Stimulated activated CD4-positive, alpha-beta T cell treated with anti-CD3 and anti-CD28 coated beads, TNF-alpha, amount 100 ng/mL, for 1 hour (primary cell): ENCODE data around the gene PSMG3.
"Not testable (repeated sequence)": the region's sequence is repeated elsewhere in the genome, so short reads cannot be mapped to it uniquely, and the experiment has no call there.

Experiments
- DNase-seq, 3 donors: peaks; one replicate each; pipeline ENCODE4 v3.0.0-alpha.2; 2020; ENCODE audit warnings: low read depth in 3 of 3, low spot score in 1 of 3

Gene PSMG3

DNA sequence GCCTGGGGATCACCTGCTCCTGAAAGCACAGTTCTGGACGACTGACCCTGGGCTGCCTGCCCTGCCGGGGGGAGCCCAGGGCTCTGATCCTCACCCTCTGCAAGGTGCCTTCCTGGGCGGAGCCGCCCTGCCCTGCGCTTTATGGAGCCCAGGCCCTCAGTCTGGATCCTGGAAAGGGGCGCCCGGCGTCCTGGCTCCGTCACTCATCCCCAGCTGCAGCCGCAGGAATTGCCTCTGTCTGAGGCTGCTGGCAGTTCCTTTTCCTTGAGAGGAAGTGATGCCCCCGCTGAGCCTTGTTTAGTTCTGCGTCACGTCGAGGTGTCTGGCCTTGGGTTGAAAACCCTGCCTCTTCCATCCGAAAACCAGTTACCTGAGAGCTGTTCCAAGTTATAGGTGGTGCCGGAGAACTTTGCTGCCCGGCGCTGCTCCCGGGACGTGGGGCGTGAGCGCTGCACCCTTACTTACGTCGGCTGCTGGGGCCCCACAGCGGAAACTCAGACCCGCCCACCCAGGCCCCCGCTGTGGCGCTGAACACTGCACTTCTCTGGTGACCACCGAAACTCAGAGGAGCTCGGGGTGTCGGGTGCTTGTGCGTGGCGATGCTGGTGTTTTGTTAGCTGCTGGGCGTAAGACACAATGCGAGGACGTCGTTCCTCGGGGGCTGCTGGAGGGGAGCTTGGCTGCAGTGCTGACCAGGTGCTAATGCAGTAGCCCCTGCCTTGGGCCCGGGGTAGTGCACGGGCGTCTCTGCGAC lies 34.0 kb downstream of the PSMG3 start:
- DNase-seq = no peak

DNA sequence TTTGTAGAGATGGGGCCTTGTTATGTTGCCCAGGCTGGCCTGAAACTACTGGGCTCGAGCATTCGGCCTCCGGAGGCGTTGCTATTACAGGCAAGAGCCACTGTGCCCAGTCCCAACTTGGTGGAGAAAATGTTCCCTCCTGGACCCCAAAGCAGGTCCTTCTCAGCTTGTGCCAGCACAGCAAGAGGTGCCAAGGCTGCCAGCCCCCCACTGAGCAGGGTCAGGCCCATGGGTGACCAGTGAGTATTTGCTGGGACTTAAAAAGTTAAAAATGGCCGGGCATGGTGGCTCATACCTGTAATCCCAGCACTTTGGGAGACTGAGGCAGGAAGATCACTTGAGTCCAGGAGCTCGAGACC lies 34.8 kb downstream of the PSMG3 start:
- DNase-seq = no peak

DNA sequence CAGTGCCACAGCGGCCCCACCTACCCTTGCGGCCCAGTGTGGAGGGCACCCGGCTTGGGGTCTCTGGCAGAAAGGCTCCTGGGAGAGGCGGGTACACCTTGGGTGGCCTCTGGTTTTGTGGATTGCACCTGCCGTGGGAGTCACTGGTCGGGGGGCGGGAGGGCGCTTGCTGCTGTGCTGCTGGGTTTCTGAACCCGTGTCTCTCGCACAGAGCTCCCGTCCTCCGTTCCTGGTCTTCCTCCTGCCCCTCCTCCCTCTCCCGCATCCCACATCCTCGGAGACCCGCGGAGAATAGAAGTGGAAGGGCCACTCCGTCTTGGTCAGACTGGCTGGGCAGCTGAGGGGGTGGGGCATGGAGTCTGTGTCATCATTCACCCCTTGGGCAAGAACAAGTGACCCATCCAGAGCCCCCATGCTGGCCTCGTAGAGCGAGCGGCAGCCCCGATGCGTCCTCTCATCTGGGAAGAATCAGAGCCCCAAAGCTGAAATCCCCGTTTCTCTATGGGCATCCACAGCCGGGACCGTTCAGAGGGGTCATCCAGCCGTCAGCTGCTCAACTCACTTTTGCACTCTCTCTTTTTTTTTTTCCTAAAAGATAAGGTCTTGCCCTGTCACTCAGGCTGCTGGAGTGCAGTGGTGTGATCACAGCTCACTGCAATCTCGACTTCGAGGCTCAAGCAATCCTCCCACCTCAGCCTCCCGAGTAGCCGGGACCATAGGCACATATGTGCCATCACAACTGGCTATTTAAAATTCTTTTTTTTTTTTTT lies 35.3 kb downstream of the PSMG3 start:
- no peak for DNase-seq

DNA sequence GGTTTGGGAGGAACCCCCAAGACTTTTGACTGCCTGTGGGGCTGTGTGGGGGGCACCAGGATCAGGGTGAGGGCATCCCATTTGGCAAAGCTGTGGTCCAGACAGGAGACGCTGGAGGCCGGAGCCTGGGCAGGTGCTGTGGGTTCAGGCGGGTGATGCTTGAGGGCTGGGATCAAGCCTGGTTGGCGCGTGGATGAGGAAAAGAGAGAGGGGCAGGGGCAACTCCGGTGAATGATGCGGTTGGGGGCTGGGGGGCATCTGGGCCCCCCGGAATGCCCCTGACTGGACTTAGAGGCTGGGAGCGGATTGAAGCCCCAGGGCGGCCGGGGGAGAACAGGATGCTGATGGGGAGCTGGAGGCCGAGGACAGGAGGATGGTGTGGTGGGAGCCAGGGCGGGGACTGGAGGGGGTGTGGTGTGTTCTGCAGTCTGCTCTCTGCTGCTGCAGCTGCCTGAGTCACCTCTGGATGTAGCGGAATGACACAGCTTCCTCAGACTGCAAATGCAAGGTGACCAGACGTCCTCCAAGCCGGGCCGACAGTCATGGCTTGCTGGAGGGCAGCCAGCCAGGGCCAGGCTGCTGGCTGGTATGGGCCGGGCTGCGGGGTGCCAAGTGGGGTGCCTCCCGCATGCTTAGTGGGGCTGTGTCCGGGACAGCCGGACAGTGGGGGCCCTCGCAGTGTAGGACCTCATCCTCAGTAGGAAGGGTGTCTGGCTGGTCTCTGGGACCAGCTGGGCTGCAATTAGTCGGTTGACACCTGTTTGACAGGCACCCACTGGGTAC lies 36.1 kb downstream of the PSMG3 start:
- no peak for DNase-seq

DNA sequence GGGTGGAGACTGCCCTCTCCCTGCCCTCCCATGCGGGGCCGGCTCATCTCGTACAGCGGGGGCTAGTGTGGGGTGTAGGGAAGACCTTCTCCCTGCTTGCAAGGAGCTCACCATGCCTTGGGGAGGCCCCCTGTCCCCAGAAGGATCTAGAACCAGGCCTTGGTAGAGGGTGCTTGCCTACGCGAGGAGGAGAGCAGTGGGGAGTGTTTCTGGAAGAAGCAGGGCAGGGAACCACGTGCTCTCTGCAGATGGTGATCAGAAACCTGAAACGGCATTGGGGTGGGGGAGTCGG lies 36.6 kb downstream of the PSMG3 start:
- DNase-seq = no peak

DNA sequence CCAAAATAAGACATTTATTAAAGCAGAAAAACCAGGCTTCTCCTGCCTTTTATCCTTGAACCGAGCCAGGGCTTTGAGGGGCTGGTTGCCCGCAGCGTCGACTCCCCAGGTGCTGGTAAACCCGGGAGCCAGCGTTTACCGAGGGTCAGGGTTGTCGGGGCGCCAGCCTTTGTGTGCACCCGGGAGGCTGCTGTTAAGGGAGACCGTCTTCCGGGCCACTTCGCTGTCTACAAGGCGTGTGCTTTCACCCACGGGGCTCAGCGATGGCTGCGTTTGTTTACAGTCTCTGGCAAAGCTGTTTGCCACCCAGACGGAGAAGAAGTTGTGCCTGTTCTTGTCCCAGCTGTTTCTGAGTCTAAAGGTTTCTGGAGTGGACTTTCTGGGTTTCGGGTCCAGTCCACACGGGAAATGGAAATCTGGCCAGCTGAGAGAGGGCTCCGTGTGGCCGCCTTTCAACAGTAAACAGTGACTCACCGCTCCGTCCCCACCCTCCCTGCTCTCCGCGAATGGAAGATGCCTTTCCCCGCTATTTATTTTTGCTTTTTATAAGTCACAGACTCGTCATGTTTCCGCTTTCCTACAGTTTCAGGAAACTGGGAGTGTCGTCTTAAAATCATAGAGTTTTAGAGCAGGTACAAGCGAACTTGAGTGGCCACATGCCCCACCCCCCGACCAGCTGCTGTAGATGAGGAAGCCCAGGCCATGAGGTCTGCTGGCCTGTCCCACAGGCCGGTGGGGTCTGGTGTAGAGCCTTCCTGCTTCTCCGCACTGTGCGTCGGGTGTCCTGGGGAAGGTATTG lies 37.2 kb downstream of the PSMG3 start:
- peak; percentile 13 to 37 (median 27) for DNase-seq

DNA sequence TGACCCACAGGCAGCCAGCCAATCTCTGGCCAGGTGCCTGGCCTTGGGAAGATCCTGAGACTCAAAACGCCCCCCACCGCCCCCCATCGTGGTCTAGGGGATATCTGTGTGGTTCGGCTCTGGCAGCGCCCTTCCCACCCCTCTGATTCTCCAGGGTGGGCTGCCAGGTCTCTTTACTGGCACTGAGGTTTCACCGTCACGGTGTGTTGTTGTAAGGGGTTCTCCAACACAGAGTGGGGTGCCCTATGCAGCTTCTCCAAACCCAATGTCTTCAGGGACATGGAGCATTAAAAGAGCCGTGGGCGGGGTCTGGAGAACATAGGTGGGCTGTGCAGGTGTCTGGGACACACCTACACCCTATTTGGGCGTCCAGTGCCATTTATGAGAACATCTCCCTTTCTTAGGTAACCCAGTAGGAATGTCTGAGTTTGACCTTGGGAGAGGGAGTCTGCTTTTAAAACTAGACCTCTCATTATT lies 37.8 kb downstream of the PSMG3 start:
- no peak for DNase-seq

DNA sequence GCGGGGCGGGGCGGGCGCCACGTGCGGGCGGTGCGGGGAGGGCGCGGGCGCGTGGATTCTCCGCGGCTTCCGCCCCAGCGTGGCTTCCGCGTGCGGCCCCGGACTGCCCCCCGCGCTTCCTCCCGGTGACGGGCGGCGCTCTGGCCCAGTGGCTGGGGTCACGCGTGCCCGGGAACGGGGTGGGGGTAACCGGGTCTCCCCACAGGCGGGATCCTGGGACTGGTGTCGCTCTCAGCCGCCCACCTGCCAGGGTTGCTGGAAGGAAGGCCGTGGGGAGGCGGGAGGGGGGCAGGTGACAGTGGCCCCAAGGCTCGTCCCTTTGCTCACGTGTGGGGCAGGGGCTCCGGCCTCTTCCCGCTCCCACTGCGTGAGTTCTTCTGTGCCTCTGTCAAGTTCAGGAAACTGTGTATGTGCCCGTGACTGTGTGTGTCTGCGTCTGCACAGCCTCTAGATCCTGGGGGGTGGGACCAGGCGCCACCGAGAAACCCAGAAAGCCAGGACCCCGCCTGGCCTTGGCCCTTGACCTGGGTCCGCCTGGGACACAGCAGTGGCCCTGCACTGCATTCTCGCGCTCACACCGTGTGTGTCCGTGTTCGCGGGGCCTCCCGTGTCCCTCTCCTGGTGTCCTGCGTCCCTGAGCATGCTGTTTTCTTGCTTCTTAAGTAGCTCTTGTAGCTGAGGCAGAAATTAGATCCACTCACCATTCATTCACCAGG lies 38.4 kb downstream of the PSMG3 start:
- peak in 2 of 3 donors; percentile 21 to 22 for DNase-seq

DNA sequence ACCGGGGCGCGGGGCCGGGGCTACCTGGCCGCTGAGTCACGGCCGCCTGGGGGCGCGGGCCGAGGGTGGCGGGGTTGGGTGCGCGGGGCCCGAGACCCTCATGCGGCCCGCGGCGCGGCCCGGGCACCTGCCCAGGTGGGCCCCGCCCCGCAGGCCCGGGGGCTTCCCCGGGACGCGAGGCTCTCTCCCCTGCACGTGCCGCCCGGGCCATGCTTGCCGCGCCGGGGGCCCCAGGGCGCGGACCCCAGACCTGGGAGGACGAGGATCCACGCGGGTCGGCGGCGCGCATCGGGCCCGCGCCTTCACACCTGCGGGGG lies 38.9 kb downstream of the PSMG3 start:
- DNase-seq = no peak

DNA sequence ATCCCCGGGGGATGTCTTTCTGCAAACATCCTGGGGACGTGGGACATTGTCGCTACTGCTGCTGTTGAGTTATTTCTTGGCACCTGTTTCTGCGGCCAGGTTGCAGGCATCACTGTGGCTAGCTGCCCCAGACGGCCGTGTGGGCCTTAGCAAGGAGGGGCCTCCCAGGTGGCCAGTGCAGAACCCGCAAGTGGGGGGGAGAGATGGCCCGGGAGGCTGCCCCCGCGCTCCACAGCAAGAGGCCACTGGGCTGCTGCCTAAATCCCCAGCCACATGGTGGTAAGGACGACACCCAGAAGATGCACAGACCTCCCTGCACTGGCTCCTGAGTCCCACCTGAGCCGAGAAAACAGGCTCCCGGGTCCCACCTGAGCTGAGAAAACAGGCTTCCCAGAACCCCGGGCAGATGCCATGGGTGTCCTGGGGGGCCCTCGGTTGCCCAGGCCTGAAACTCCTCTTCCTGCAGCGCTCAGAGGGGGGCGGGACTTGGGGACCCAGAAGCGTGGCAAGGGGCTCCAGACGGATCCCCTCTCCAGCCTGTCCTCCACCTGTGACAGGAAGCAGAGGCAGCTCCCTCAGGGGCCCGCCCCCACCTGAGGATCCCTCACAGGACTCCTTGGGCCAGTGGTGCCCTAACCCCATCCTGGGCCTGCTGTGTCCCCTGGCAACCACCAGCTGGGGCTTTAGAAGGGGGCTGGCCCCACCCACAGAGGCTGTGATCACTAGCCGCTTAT lies 40.3 kb downstream of the PSMG3 start:
- no peak for DNase-seq

DNA sequence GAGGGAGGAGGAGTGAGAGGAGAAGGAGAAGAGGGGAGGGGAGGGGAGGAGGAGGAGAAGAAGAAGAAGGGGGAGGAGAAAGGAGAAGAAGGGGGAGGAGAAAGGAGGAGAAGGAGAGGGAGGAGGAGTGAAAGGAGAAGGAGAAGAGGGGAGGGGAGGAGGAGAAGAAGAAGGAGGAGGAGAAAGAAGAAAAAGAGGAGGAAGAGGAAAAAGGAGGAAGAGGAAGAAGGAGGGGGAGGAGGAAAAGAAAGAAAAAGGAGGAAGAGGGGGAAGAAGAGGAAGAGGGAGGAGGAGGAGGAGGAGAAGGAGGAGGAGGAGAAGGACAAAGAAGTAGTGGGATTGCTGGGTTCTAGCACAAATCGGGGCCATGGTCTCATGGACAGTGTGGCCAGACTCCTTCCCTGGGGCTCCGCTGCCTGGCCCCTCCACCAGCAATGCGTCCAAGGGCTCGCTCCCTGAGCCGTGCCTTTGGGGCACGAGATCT lies 43.5 kb downstream of the PSMG3 start:
- DNase-seq = no peak

DNA sequence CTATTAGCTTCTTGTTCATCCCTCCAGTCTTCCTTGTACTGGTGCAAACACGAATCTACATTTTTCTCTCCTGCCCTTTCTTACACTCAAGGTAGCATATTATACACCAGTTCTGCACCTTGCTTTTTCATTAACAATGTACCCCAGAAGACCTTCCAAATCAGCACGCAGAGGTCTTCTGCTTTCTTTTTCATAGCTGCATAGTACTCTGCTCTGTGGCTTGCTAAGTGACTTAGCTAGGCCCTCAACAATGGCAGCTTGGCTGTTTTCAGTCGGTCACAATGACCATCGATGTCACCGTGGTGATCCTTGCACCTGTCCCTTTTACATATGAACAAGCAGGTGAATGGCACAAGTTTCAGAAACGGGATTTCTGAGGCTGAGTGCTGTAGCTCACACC lies 44.4 kb downstream of the PSMG3 start:
- DNase-seq = no peak

DNA sequence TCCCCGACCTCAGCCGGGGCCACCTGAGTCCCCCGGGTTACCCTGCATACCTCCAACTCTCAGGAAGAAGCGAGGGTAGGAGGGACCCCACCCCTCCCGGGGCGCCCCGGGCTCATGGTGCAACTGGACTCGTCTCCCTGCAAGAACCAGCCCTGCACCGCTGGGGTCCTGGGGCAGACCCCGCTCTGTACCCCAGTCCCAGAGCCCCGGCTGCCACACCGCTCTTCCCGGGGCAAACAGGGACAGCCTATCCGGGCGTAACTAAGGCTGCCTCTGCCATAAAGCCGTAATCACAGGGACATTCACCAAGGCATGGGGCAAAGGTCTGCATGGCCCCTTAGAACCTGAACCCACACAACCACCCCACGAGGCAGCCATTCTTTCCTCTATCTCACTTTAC lies 46.0 kb downstream of the PSMG3 start:
- no peak for DNase-seq

DNA sequence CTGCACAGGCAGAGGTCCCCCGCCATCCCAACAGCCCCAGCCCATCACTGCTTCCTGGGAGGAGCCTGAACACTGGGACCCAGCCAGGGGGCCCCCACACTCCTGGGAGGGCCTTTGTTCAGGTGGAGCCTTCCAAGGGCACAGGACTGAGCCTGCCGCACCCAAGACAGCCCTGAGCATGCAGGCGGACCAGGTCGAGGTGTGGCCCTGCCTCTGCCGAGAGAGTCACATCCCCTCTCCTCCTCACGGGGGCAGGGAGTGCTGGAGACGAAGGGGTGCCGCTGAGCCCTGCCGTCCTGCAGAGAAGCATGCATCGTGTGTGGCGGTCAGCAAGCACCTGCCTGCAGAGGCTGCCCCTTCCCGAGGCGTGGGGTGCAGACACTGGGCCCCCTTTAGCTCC lies 46.6 kb downstream of the PSMG3 start:
- no peak for DNase-seq

DNA sequence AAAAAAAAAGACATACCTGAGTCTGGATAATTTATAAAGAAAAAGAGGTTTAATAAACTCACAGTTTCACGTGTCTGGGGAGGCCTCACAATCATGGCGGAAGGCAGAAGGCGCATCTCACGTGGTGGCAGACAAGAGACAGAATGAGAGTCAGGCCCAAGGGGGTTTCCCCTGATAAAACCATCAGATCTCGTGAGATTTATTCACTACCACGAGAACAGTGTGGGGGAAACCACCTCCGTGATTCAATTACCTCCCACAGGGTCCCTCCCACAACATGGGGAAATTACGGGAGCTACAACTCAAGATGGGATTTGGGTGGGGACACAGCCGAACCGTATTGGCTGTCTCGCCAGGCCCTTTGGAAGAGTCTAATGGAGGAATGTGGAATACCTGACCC lies 48.4 kb downstream of the PSMG3 start:
- DNase-seq = no peak

DNA sequence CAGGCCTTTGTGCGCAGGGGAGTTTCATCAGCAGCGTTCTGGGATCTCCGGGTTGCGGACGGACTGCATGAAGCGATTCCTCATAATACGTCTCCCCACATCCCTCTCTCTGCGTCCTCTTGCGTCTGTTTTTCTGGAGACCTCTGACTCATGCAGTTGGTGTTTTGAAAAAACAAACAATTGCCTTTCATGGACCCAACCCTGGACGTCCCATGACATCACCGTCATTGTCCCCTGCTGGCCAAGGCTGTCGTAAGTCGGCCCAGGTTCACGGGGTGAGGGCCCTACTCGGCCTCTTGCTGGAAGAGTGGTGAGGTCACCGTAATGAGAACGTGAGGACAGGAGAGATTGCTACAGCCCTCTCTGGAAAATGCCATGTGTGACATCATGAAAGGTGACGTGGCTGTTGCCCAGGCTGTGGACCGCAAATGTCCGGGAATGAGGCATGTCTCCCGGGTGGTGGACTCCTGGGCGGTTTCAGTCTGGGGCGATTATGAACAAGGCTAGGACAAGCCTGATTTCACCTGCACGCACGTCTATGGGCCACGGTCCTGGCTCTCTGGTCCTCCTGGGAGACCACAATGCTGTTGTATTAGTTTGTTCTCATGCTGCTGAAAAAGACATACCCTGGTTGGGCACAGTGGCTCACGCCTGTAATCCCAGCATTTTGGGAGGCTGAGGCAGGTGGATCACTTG lies 49.1 kb downstream of the PSMG3 start:
- no peak for DNase-seq

DNA sequence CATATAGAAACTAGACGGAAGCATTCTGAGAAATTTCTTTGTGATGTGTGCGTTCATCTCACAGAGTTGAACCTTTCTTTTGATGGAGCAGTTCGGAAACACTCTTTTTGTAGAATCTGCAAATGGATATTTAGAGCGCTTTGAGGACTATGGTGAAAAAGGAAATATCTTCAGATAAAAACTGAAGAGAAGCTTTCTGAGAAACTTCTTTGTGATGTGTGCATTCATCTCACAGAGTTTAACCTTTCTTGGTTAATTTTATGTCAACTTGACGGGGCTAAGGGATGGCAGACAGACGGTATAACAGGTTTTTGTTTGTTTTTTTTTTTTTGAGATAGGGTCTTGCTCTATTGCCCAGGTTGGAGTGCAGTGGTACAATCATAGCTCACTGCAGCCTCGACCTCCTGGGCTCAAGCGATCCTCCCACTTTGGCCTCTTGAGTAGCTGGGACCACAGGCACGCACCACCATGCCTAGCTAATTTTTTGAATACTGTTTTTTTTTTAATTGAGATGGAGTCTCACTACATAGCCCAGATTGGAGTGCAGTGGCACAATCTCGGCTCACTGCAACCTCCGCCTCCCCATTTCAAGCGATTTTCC lies 50.4 kb downstream of the PSMG3 start:
- DNase-seq = not testable (repeated sequence)
